Measurements from ENCODE around the gene SYTL3. TPM values are rescaled to one million over a fixed set of nuclear protein-coding genes. Genes with fewer than 3 reads are reported as not detected.
"Not testable (repeated sequence)": the region's sequence is repeated elsewhere in the genome, so short reads cannot be mapped to it uniquely, and the experiment has no call there.

The SYTL3 gene
- total and polyA plus RNA-seq, 2 donors (not counting 1 experiment from before 2014, with no cell fraction given): 1.1 to 5.4 TPM

GRCh38 chr6:158605266-158605878, 44.5 kb upstream of the SYTL3 start:
- H3K9me3 Mint-ChIP-seq (ENCODE audit: insufficient read depth): no peaks in the 10 kb centered on the region
- peak; percentile 68 for DNase-seq
- H3K79me2 ChIP-seq (ENCODE audit: control insufficient read depth, insufficient read depth, low read length): no peaks in the 10 kb centered on the region
- no peaks in the 10 kb centered on the region for H3K27me3 ChIP-seq (replicated peaks in 1 of 4; ENCODE audit: control extremely low read depth in 1 of 4, control insufficient read depth in 3 of 4, insufficient read depth in 4 of 4, low read length in 3 of 4)
- H4K20me1 ChIP-seq (ENCODE audit: control insufficient read depth, insufficient read depth, low read length, poor library complexity, severe bottlenecking): peaks cover 5% of the 10 kb centered on the region
- ATAC-seq (ENCODE audit: low read depth): peak; percentile 49
- no peak overlapping the region for H3K4me3 Mint-ChIP-seq
- H3K36me3 ChIP-seq (replicated peaks in 1 of 2; ENCODE audit: control extremely low read depth in 1 of 2, control insufficient read depth in 1 of 2, extremely low read depth in 1 of 2, insufficient read depth in 2 of 2, low read length in 1 of 2): peaks cover 0 to 40% of the 10 kb centered on the region in 2 experiments
- ChIA-PET CTCF (interaction anchor here (0.8 to 6.7 kb wide), 18 partner anchors 11 to 394 kb away, joined by 3 to 86 read pairs (median 4); partner anchors contain the start of gene SYTL3), POLR2A (no interaction called here)
- no peak overlapping the region for H3K27ac ChIP-seq (ENCODE audit: low read length in 2 of 2)
- H3K9ac ChIP-seq (ENCODE audit: low read length): no peak overlapping the region
- H3K4me1 ChIP-seq (ENCODE audit: control insufficient read depth in 2 of 2, insufficient read depth in 2 of 2, low read length in 2 of 2): no peaks in the 10 kb centered on the region
- intact Hi-C loops (cut with micrococcal nuclease): loop anchor here (1.0 kb wide), 1 partner anchor 391 kb away; no protein-coding TSS in a partner anchor
- H3K9me3 ChIP-seq (ENCODE audit: control extremely low read depth in 1 of 3, control insufficient read depth in 2 of 3, insufficient read depth in 1 of 3, low read length in 2 of 3): peaks cover 0 to 5% (median 0%) of the 10 kb centered on the region in 3 donors
- no peak overlapping the region for H3K27ac Mint-ChIP-seq
- no peaks in the 10 kb centered on the region for H3K4me1 Mint-ChIP-seq
- H3K4me3 ChIP-seq (ENCODE audit: control extremely low read depth in 1 of 5, extremely low read depth in 1 of 5, insufficient read depth in 1 of 5, low read depth in 2 of 5, low read length in 4 of 5): no peak overlapping the region
- TF ChIP-seq CTCF (IDR thresholded peaks at IDR 0.05) (peak; percentile 79), EZH2 (IDR thresholded peaks at IDR 0.05; ENCODE audit: borderline replicate concordance, insufficient read depth, low read depth, low read length, poor library complexity, severe bottlenecking) (no peak)
- no peak overlapping the region for H3K4me2 ChIP-seq (replicated peaks; ENCODE audit: low read depth, low read length, poor library complexity, severe bottlenecking)
- 55% methylated on average over 12 of the region's 13 CpGs for WGBS (ENCODE audit: insufficient coverage)
- no peaks in the 10 kb centered on the region for H3K27me3 Mint-ChIP-seq
- no peak overlapping the region for H2AFZ ChIP-seq (ENCODE audit: insufficient read depth, low read depth, low read length, poor library complexity, severe bottlenecking)

GRCh38 chr6:158606011-158606410, 43.8 kb upstream of the SYTL3 start:
- H3K9me3 ChIP-seq (ENCODE audit: control extremely low read depth in 1 of 3, control insufficient read depth in 2 of 3, insufficient read depth in 1 of 3, low read length in 2 of 3); H3K4me3 ChIP-seq (ENCODE audit: control extremely low read depth in 1 of 5, extremely low read depth in 1 of 5, insufficient read depth in 1 of 5, low read depth in 2 of 5, low read length in 4 of 5); DNase-seq; H3K4me1 Mint-ChIP-seq; H3K4me2 ChIP-seq (replicated peaks; ENCODE audit: low read depth, low read length, poor library complexity, severe bottlenecking); H3K9me3 Mint-ChIP-seq (ENCODE audit: insufficient read depth); H3K27ac Mint-ChIP-seq; ATAC-seq (ENCODE audit: low read depth); intact Hi-C loops (cut with micrococcal nuclease); H4K20me1 ChIP-seq (ENCODE audit: control insufficient read depth, insufficient read depth, low read length, poor library complexity, severe bottlenecking); H3K27me3 Mint-ChIP-seq; H3K27ac ChIP-seq (ENCODE audit: low read length in 2 of 2); H3K4me1 ChIP-seq (ENCODE audit: control insufficient read depth in 2 of 2, insufficient read depth in 2 of 2, low read length in 2 of 2); H3K9ac ChIP-seq (ENCODE audit: low read length); H3K4me3 Mint-ChIP-seq; H2AFZ ChIP-seq (ENCODE audit: insufficient read depth, low read depth, low read length, poor library complexity, severe bottlenecking); H3K79me2 ChIP-seq (ENCODE audit: control insufficient read depth, insufficient read depth, low read length); H3K27me3 ChIP-seq (replicated peaks in 1 of 4; ENCODE audit: control extremely low read depth in 1 of 4, control insufficient read depth in 3 of 4, insufficient read depth in 4 of 4, low read length in 3 of 4): not testable (repeated sequence)
- ChIA-PET POLR2A (interaction anchor here (0.7 kb wide), 1 partner anchor 84 kb away, joined by 4 read pairs; no protein-coding TSS in a partner anchor), CTCF (interaction anchor here (0.7 to 6.7 kb wide), 16 partner anchors 11 to 440 kb away, joined by 3 to 86 read pairs (median 4); partner anchors contain the start of gene SYTL3)
- 81% methylated on average over 14 of the region's 15 CpGs for WGBS (ENCODE audit: insufficient coverage)
- H3K36me3 ChIP-seq (replicated peaks in 1 of 2; ENCODE audit: control extremely low read depth in 1 of 2, control insufficient read depth in 1 of 2, extremely low read depth in 1 of 2, insufficient read depth in 2 of 2, low read length in 1 of 2): peaks cover 0 to 41% of the 10 kb centered on the region in 2 experiments

Measured in B cell (primary cell).